Endothelial cell of umbilical vein (primary cell): Measurements from ENCODE around the gene TXNRD1. TPM values are rescaled to one million over a fixed set of nuclear protein-coding genes. Genes with fewer than 3 reads are reported as not detected.

Source experiments
- BruUV-seq: library from RNA; stranded (reverse); fragments of 400-500 nt; replicated peaks from 2 replicates; lab custom pipeline; 2021; lab: Mats Ljungman, UMichigan
- CTCF ChIA-PET: fragments of 300-600, 350-600 bp; sonication (Branson Sonifier 250); formaldehyde crosslinking; loops from one replicate; lab custom pipeline; 2021; ENCODE audit warnings: antibody characterized with exemption, inconsistent platforms; lab: Charles Lee
- POLR2A ChIA-PET: fragments of 300-600, 350-600 bp; sonication (Branson Sonifier 250); formaldehyde crosslinking; loops from one replicate; lab custom pipeline; 2021; ENCODE audit warnings: antibody characterized with exemption, inconsistent platforms; lab: Charles Lee
- DNase-seq: peaks from one replicate; pipeline ENCODE4 v3.0.0-alpha.2; 2011; ENCODE audit warnings: low read depth, low spot score
- FAIRE-seq: peaks from 2 replicates; lab custom pipeline; 2011; peaks lifted over from hg19 to GRCh38; lab: Jason Lieb, UNC
- H2AFZ ChIP-seq: 2 replicates; pipeline ENCODE4 v1.6.0; 2012; ENCODE audit warnings: low read depth, low read length, control low read depth, inconsistent platforms
- H3K27ac ChIP-seq: 2 replicates; pipeline ENCODE4 v1.5.1; 2011; ENCODE audit warnings: low read depth, mild to moderate bottlenecking, control low read depth, low read length, moderate library complexity; ENCODE audit not compliant: insufficient read depth
- H3K27me3 ChIP-seq, 2 experiments: 2 replicates each; pipeline versions ENCODE4 v1.6.0 to v1.6.1; 2011; ENCODE audit warnings: low read length in 2 of 2, mixed read lengths in 1 of 2; ENCODE audit not compliant: control insufficient read depth in 2 of 2, insufficient read depth in 2 of 2
- H3K36me3 ChIP-seq, 2 experiments: 2 replicates in 1 of 2; 3 replicates in 1 of 2; pipeline ENCODE4 v1.5.1; 2011; ENCODE audit warnings: low read length in 2 of 2, mild to moderate bottlenecking in 1 of 2, moderate library complexity in 1 of 2; ENCODE audit not compliant: control insufficient read depth in 2 of 2, insufficient read depth in 2 of 2; ENCODE audit errors: extremely low read depth in 1 of 2
- H3K4me1 ChIP-seq: 3 replicates; pipeline ENCODE4 v1.5.1; 2011; ENCODE audit warnings: mild to moderate bottlenecking, low read length; ENCODE audit not compliant: control insufficient read depth, insufficient read depth; ENCODE audit errors: extremely low read depth
- H3K4me2 ChIP-seq: 2 replicates; pipeline ENCODE4 v1.6.1; 2011; ENCODE audit warnings: low read length, control low read depth, mixed read lengths; ENCODE audit not compliant: insufficient read depth
- H3K4me3 ChIP-seq, 3 experiments: fragments of 200-600 bp in 1 of 3; sonication (generic), shearing (Covaris generic) in 1 of 3; replicated peaks in 1 of 3; 2 replicates each; pipeline ENCODE4 v1.5.1; 2011 to 2016; ENCODE audit warnings: control low read depth in 3 of 3, low read length in 3 of 3, mild to moderate bottlenecking in 2 of 3, inconsistent platforms in 1 of 3, low read depth in 1 of 3, moderate library complexity in 1 of 3; ENCODE audit not compliant: insufficient read depth in 1 of 3
- H3K79me2 ChIP-seq: 2 replicates; pipeline ENCODE4 v1.6.0; 2012; ENCODE audit warnings: low read length, inconsistent platforms; ENCODE audit not compliant: control insufficient read depth, insufficient read depth
- H3K9ac ChIP-seq: replicated peaks from 2 replicates; pipeline ENCODE3; 2011; ENCODE audit warnings: low read length, control low read depth; ENCODE audit not compliant: insufficient read depth; ENCODE audit errors: extremely low read depth
- H3K9me1 ChIP-seq: replicated peaks from 3 replicates; pipeline ENCODE4 v1.6.0; 2011; ENCODE audit warnings: mild to moderate bottlenecking, low read length; ENCODE audit not compliant: control insufficient read depth, insufficient read depth; ENCODE audit errors: extremely low read depth
- H3K9me3 ChIP-seq: replicated peaks from 2 replicates; pipeline ENCODE4 v1.5.1; 2012; ENCODE audit warnings: low read length, inconsistent platforms; ENCODE audit not compliant: control insufficient read depth, insufficient read depth
- H4K20me1 ChIP-seq: replicated peaks from 2 replicates; pipeline ENCODE3; 2011; ENCODE audit warnings: mild to moderate bottlenecking, low read length; ENCODE audit not compliant: control insufficient read depth, insufficient read depth; ENCODE audit errors: extremely low read depth
- EZH2 ChIP-seq: IDR thresholded peaks from 2 replicates; pipeline ENCODE4 v1.6.1; 2012; ENCODE audit warnings: borderline replicate concordance, low read depth, mild to moderate bottlenecking, moderate library complexity, low read length, inconsistent platforms; ENCODE audit not compliant: severe bottlenecking
- FOS ChIP-seq: IDR thresholded peaks from 2 replicates; pipeline ENCODE4 v1.6.1; 2011; ENCODE audit warnings: mild to moderate bottlenecking, low read length, moderate library complexity, borderline replicate concordance; ENCODE audit not compliant: insufficient read depth
- GATA2 ChIP-seq: IDR thresholded peaks from 2 replicates; pipeline ENCODE4 v1.7.0; 2011; ENCODE audit warnings: low read depth, mild to moderate bottlenecking, moderate library complexity, mixed read lengths, low read length; ENCODE audit not compliant: insufficient read length, insufficient read depth
- JUN ChIP-seq: IDR thresholded peaks from 2 replicates; pipeline ENCODE4 v1.6.1; 2011; ENCODE audit warnings: borderline replicate concordance, low read depth; ENCODE audit not compliant: insufficient read length, insufficient read depth
- MYC ChIP-seq: IDR thresholded peaks from one replicate; pipeline ENCODE4 v1.6.1; 2011; ENCODE audit warnings: mild to moderate bottlenecking, low read depth, low read length
- POLR2A ChIP-seq: IDR thresholded peaks from 2 replicates; pipeline ENCODE4 v1.6.1; 2012; ENCODE audit warnings: low read depth, mild to moderate bottlenecking, control low read depth, low read length
- POLR2AphosphoS5 ChIP-seq: IDR thresholded peaks from 2 replicates; pipeline ENCODE4 v1.6.1; 2012; ENCODE audit warnings: low read depth, mild to moderate bottlenecking, control low read depth, low read length, moderate library complexity; ENCODE audit not compliant: insufficient read depth
- dilution Hi-C: fragments of 300-500 bp; cut with MboI; formaldehyde crosslinking; loops from one replicate; pipeline ENCODE4 v1.15.0; 2019; ENCODE audit warnings: low sequenced_read_pairs; ENCODE audit not compliant: extremely low pct_ligation_motif_present
- intact Hi-C: fragments of 100-400 bp; cut with micrococcal nuclease; formaldehyde crosslinking; loops from one replicate; pipeline ENCODE4 v1.10.0; 2022
- polyA plus RNA-seq, 4 experiments: library from polyadenylated mRNA; depleted of rRNA in 3 of 4; stranded (reverse) in 3 of 4; unstranded in 1 of 4; fragments of >200 nt; gene quantifications; 2 replicates each; pipeline versions ENCODE4 v1.2.1 to v1.2.3, GENCODE V29; 2011 to 2012; ENCODE audit warnings: missing spikeins in 1 of 4
- total RNA-seq: library from RNA; stranded (reverse); gene quantifications from 2 replicates; pipeline ENCODE4 v1.2.3, GENCODE V29; 2021
- TF ChIP-seq, protein P1 (sequence below): IDR thresholded peaks from 2 replicates; pipeline ENCODE4 v1.6.1; 2011; ENCODE audit not compliant: insufficient read depth, insufficient read length
- TF ChIP-seq, protein P2 (sequence below), 2 donors: IDR thresholded peaks; 1 replicate in 1 of 2; 2 replicates in 1 of 2; pipeline ENCODE4 v1.5.1; 2011; ENCODE audit warnings: low read length in 2 of 2, mild to moderate bottlenecking in 2 of 2, moderate library complexity in 2 of 2, control low read depth in 1 of 2, inconsistent platforms in 1 of 2, low read depth in 1 of 2; ENCODE audit not compliant: insufficient read depth in 1 of 2; ENCODE audit errors: extremely low read depth in 1 of 2

The TXNRD1 gene
- total and polyA plus RNA-seq, 2 donors (not counting 3 experiments of a cell fraction or from before 2014, with no cell fraction given) = 309 to 566 TPM

DNA sequence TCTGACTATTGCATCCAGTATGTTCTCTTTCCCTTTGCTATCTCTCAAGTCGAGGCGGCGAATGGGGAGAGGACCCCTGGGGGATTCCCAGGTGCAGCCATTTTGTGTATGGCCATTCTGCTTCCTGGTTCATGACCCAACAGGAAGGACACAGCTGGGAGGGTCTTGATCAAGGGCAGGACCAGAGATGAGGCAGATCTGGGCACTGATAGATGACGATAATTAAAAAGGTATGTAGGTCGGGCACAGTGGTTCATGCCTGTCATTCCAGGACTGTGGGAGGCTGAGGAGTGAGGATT lies 161.9 kb downstream of the TXNRD1 start:
- FAIRE-seq (no peak), DNase-seq (no peak)
- no TSS peak for BruUV-seq
- Histone ChIP-seq H3K4me2 (no peak overlapping the region), H3K4me1 (peaks cover 2% of the 10 kb centered on the region), H3K27ac (no peak overlapping the region), H3K9ac (no peak overlapping the region), H3K9me3 (no peaks in the 10 kb centered on the region), H3K36me3 (no peaks in the 10 kb centered on the region), H3K9me1 (no peaks in the 10 kb centered on the region), H3K79me2 (no peaks in the 10 kb centered on the region), H3K27me3 (no peaks in the 10 kb centered on the region), H4K20me1 (no peaks in the 10 kb centered on the region), H3K4me3 (no peak overlapping the region), H2AFZ (no peak overlapping the region)
- dilution Hi-C loops (no loop called here), intact Hi-C loops (no loop called here)
- ChIA-PET POLR2A (no interaction called here), CTCF (interaction anchor here (0.8 kb wide), 1 partner anchor 676 kb away, joined by 3 read pairs; no protein-coding TSS in a partner anchor)
- TF ChIP-seq FOS = no peak
- no peak for TF ChIP-seq POLR2AphosphoS5
- no peak for TF ChIP-seq JUN
- TF ChIP-seq, protein P1, sequence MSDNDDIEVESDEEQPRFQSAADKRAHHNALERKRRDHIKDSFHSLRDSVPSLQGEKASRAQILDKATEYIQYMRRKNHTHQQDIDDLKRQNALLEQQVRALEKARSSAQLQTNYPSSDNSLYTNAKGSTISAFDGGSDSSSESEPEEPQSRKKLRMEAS = no peak
- TF ChIP-seq, protein P2, sequence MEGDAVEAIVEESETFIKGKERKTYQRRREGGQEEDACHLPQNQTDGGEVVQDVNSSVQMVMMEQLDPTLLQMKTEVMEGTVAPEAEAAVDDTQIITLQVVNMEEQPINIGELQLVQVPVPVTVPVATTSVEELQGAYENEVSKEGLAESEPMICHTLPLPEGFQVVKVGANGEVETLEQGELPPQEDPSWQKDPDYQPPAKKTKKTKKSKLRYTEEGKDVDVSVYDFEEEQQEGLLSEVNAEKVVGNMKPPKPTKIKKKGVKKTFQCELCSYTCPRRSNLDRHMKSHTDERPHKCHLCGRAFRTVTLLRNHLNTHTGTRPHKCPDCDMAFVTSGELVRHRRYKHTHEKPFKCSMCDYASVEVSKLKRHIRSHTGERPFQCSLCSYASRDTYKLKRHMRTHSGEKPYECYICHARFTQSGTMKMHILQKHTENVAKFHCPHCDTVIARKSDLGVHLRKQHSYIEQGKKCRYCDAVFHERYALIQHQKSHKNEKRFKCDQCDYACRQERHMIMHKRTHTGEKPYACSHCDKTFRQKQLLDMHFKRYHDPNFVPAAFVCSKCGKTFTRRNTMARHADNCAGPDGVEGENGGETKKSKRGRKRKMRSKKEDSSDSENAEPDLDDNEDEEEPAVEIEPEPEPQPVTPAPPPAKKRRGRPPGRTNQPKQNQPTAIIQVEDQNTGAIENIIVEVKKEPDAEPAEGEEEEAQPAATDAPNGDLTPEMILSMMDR (IDR thresholded peaks at IDR 0.05; ENCODE audit: extremely low read depth in 1 of 2, insufficient read depth in 1 of 2, low read depth in 1 of 2, low read length in 2 of 2) = no peak
- TF ChIP-seq EZH2 = no peak
- no peak for TF ChIP-seq POLR2A
- no peak for TF ChIP-seq MYC
- TF ChIP-seq GATA2 = no peak
